Brain microvascular endothelial cell (primary cell): Measurements from ENCODE around the gene SPOCK2.

Experiments
- DNase-seq: peaks from one replicate; pipeline ENCODE4 v3.0.0-alpha.2; 2020
- H3K27ac ChIP-seq: fragments of 250-450 bp; sonication (Bioruptor Pico); 2 replicates; pipeline ENCODE4 v1.5.1; 2020; ENCODE audit warnings: mild to moderate bottlenecking, moderate library complexity
- H3K27me3 ChIP-seq: fragments of 250-450 bp; sonication (Bioruptor Pico); replicated peaks from 2 replicates; pipeline ENCODE4 v1.5.1; 2020; ENCODE audit warnings: mild to moderate bottlenecking
- H3K36me3 ChIP-seq: fragments of 250-450 bp; sonication (Bioruptor Pico); replicated peaks from 2 replicates; pipeline ENCODE4 v1.5.1; 2020; ENCODE audit warnings: mild to moderate bottlenecking
- H3K4me3 ChIP-seq: 2 replicates; pipeline ENCODE4 v1.5.1; 2011; ENCODE audit warnings: low read depth, mild to moderate bottlenecking, control low read depth, low read length, moderate library complexity
- CTCF ChIP-seq: IDR thresholded peaks from 2 replicates; pipeline ENCODE4 v1.5.1; 2011; ENCODE audit warnings: low read depth, mild to moderate bottlenecking, moderate library complexity, low read length, control low read depth, inconsistent platforms; ENCODE audit errors: missing control alignments
- in situ Hi-C: cut with HindIII; loops from 2 replicates; pipeline ENCODE4 v1.10.0; 2017; ENCODE audit warnings: low sequenced_read_pairs, low pct_ligation_motif_present

Gene SPOCK2

DNA sequence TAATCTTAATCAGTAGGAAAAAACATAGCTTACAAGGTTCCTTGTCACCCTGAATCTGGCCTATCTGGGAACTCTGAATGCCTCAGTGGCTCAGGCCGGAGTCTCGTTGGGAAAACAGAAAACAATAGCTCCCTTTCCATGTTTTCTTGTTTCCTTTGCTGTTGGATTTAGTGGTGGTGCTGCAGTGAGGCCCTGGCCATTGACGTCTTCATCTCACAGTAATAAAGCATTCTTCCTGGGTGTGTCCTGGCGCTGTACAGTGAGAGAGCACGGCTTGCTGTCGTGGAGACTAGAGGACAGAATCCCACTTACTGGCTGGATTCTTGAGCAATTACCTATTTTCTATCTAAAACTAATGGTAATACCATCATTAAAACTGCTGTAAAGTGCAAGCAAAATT is 1.3 kb upstream of the SPOCK2 start:
- peaks cover 22% of the 10 kb centered on the region for H3K27me3 ChIP-seq
- no peak for TF ChIP-seq CTCF
- no peak for DNase-seq
- H3K27ac ChIP-seq = no peak overlapping the region
- no peak overlapping the region for H3K4me3 ChIP-seq
- H3K36me3 ChIP-seq = no peaks in the 10 kb centered on the region
- in situ Hi-C loops = no loop called here

- in situ Hi-C loops = no loop called here
- no peak for DNase-seq
- H3K27me3 ChIP-seq = peaks cover 22% of the 10 kb centered on the region
- no peaks in the 10 kb centered on the region for H3K36me3 ChIP-seq
- no peak overlapping the region for H3K4me3 ChIP-seq
- H3K27ac ChIP-seq = no peak overlapping the region
- TF ChIP-seq CTCF = no peak
These were observed 681 bp upstream of the SPOCK2 start for GRCh38 chr10:72088889-72089575.

GRCh38 chr10:72087392-72087968 is 871 bp downstream of the SPOCK2 start:
- DNase-seq = no peak
- no peak for TF ChIP-seq CTCF
- Histone ChIP-seq H3K27me3 (peaks cover 22% of the 10 kb centered on the region), H3K27ac (no peak overlapping the region), H3K4me3 (no peak overlapping the region), H3K36me3 (no peaks in the 10 kb centered on the region)
- in situ Hi-C loops = no loop called here

- no peak for TF ChIP-seq CTCF
- Histone ChIP-seq H3K4me3 (no peak overlapping the region), H3K27me3 (peaks cover 22% of the 10 kb centered on the region), H3K27ac (no peak overlapping the region), H3K36me3 (no peaks in the 10 kb centered on the region)
- no peak for DNase-seq
- in situ Hi-C loops = no loop called here
These were observed 1.6 kb downstream of the SPOCK2 start for GRCh38 chr10:72086466-72087391.

GRCh38 chr10:72085864-72086465 is 2.4 kb downstream of the SPOCK2 start:
- DNase-seq = no peak
- no peaks in the 10 kb centered on the region for H3K36me3 ChIP-seq
- in situ Hi-C loops = no loop called here
- no peak for TF ChIP-seq CTCF
- no peak overlapping the region for H3K27ac ChIP-seq
- no peak overlapping the region for H3K4me3 ChIP-seq
- H3K27me3 ChIP-seq = peaks cover 22% of the 10 kb centered on the region
